KMS-11 (cell line): Measurements from ENCODE around the gene DUSP8.

ENCODE experiments used
- H2AFZ ChIP-seq: fragments of 200-600 bp; sonication (generic); 2 replicates; pipeline ENCODE4 v1.6.1; 2016; ENCODE audit warnings: antibody characterized with exemption, mixed run types, low read depth
- H3K27ac ChIP-seq: fragments of 200-600 bp; sonication (generic); 2 replicates; pipeline ENCODE4 v1.6.1; 2016; ENCODE audit warnings: mild to moderate bottlenecking, mixed run types
- H3K27me3 ChIP-seq: fragments of 200-600 bp; sonication (generic); 2 replicates; pipeline ENCODE4 v1.6.1; 2017; ENCODE audit warnings: mild to moderate bottlenecking, low read depth, mixed run types, moderate library complexity; ENCODE audit not compliant: insufficient read depth
- H3K36me3 ChIP-seq: fragments of 200-600 bp; sonication (generic); 2 replicates; pipeline ENCODE4 v1.6.1; 2017; ENCODE audit warnings: mild to moderate bottlenecking, mixed run types; ENCODE audit not compliant: insufficient read depth
- H3K4me1 ChIP-seq: fragments of 200-600 bp; sonication (generic); 2 replicates; pipeline ENCODE4 v1.6.1; 2016; ENCODE audit warnings: mild to moderate bottlenecking, low read depth, mixed run types; ENCODE audit not compliant: poor library complexity, severe bottlenecking
- H3K4me2 ChIP-seq: fragments of 200-600 bp; sonication (generic); 2 replicates; pipeline ENCODE4 v1.7.0; 2016; ENCODE audit warnings: mild to moderate bottlenecking, mixed run types
- H3K4me3 ChIP-seq: fragments of 200-600 bp; sonication (generic); IDR thresholded peaks from 2 replicates; pipeline ENCODE4 v1.6.1; 2017; ENCODE audit warnings: low read depth, low read length, mixed read lengths; ENCODE audit not compliant: insufficient read depth
- H3K79me2 ChIP-seq: fragments of 200-600 bp; sonication (generic); 2 replicates; pipeline ENCODE4 v1.6.1; 2016; ENCODE audit warnings: low read depth, mixed run types; ENCODE audit not compliant: insufficient read depth
- H3K9ac ChIP-seq: fragments of 200-600 bp; sonication (generic); 2 replicates; pipeline ENCODE4 v1.6.1; 2016; ENCODE audit warnings: mild to moderate bottlenecking, mixed run types
- H4K20me1 ChIP-seq: fragments of 200-600 bp; sonication (generic); 2 replicates; pipeline ENCODE4 v1.6.1; 2016; ENCODE audit warnings: mild to moderate bottlenecking, mixed run types; ENCODE audit not compliant: insufficient read depth
- CTCF ChIP-seq: fragments of 200-600 bp; sonication (generic); conservative IDR thresholded peaks from 2 replicates; pipeline ENCODE4 v1.6.1; 2017; ENCODE audit warnings: low read depth, mild to moderate bottlenecking, antibody characterized with exemption, low read length, moderate library complexity, mixed read lengths

DUSP8 gene

DNA sequence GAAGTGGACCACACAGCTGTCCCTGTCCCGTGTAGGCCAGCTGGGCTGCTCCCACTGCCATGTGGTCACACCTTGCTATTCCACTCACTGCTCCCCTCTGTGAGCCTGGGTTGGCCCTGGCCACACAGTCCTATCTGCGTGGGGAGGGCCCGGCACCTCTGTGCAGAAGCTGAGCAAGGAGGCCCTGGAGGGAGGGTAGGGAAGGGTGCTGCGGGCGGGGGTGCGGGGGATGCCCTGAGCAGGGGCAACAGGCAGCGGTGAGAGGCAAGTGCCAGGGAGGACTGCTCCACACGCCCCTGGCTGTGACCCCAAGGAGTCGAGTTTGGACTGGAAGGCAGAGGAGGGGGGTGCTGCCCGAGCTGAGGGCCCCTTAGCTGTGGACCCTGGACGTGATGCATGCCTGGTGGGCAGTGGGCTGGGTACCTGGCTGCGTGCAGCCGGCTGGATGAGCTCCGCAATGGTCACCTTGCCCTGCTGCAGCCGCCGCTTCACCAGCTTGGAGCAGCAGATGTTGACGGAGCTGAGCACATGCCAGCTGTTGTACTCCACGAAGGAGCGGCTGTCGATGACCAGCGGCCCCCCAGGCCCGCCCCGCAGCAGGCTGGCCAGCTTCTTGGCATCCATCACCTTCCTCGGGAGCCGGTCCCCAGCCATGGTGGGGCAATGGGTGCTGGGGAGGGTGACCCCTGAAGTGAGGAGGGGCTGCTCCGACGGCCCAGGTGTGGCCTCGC lies 6.7 kb downstream of the DUSP8 start:
- H3K79me2 ChIP-seq: no peaks in the 10 kb centered on the region
- no peaks in the 10 kb centered on the region for H3K36me3 ChIP-seq
- no peak overlapping the region for H2AFZ ChIP-seq
- H3K4me3 ChIP-seq: no peak overlapping the region
- no peak overlapping the region for H3K27ac ChIP-seq
- no peak for TF ChIP-seq CTCF
- H3K4me2 ChIP-seq: no peak overlapping the region
- H3K4me1 ChIP-seq: no peaks in the 10 kb centered on the region
- no peaks in the 10 kb centered on the region; the same call in 1 of the 2 replicates for H3K27me3 ChIP-seq
- H4K20me1 ChIP-seq: no peaks in the 10 kb centered on the region
- H3K9ac ChIP-seq: no peak overlapping the region

DNA sequence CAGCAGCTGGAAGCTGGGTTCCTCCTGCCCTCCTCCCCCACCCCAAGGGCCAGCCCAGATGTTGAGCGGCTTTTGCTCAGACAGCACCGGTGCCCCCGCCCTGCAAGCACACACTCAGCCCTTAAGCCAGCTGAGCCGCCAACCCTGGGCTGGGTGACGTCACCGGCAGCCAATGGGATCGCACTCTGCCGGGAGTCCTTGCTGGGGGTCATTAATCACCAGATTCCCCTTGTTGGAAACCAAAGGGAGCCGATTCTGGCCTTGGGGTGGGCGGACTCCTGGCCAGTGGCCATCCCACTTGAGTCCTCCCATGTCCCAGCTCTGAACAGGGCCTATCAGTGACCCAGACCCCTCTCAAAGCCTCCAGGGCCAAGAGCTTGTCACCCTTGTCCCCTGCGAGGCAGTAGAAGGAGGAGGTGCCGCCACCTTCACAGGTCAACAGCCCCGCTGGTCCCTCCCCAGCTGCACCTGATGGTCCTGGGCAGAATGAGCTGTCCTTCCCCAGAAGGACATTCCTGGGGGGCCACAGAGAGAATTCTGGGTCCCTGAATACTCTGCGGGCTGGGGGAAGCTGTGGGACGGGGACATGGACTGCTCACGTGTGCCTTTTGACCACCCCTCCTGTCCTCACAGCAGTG lies 7.4 kb downstream of the DUSP8 start:
- Histone ChIP-seq H3K9ac (no peak overlapping the region), H4K20me1 (no peaks in the 10 kb centered on the region), H3K4me3 (no peak overlapping the region), H3K4me1 (no peaks in the 10 kb centered on the region), H3K36me3 (no peaks in the 10 kb centered on the region), H2AFZ (no peak overlapping the region), H3K79me2 (no peaks in the 10 kb centered on the region), H3K4me2 (no peak overlapping the region), H3K27ac (no peak overlapping the region), H3K27me3 (no peaks in the 10 kb centered on the region; the same call in 1 of the 2 replicates)
- TF ChIP-seq CTCF: no peak

GRCh38 chr11:1563697-1564534 lies 8.2 kb downstream of the DUSP8 start:
- no peak overlapping the region for H3K9ac ChIP-seq
- no peaks in the 10 kb centered on the region for H3K4me1 ChIP-seq
- no peak for TF ChIP-seq CTCF
- H3K36me3 ChIP-seq: no peaks in the 10 kb centered on the region
- no peaks in the 10 kb centered on the region for H3K79me2 ChIP-seq
- no peaks in the 10 kb centered on the region; the same call in 1 of the 2 replicates for H3K27me3 ChIP-seq
- H3K4me3 ChIP-seq: no peak overlapping the region
- no peak overlapping the region for H2AFZ ChIP-seq
- H3K4me2 ChIP-seq: no peak overlapping the region
- no peak overlapping the region for H3K27ac ChIP-seq
- no peaks in the 10 kb centered on the region for H4K20me1 ChIP-seq

DNA sequence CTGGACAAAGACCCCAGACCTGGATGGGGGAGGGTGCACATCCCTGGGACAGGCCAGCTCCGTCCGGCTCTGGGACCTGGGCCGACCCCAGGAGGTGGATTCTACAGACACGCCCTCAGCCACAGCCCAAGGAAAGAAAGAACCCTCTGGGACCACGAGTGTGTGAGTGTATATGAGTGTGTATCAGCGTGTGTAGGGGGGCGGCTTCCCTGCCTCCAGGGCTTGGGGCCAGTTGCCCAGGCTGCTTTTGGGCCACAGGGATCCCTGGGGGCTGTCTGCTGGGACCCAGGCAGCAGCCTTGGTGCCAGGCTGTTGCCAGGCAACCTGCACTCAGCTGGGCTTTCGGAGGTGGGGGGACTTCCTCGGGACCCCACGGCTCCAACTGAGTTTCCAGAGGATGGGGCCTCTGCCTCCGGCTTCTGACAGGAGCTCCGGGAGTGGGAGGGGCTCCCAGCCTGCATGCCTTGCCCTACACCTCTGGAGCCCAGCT lies 8.9 kb downstream of the DUSP8 start:
- Histone ChIP-seq H2AFZ (no peak overlapping the region), H3K27me3 (no peaks in the 10 kb centered on the region; the same call in 1 of the 2 replicates), H3K36me3 (no peaks in the 10 kb centered on the region), H3K9ac (no peak overlapping the region), H3K79me2 (no peaks in the 10 kb centered on the region), H3K4me2 (no peak overlapping the region), H4K20me1 (no peaks in the 10 kb centered on the region), H3K4me3 (no peak overlapping the region), H3K27ac (no peak overlapping the region), H3K4me1 (no peaks in the 10 kb centered on the region)
- no peak for TF ChIP-seq CTCF
